SU-DHL-6 (cell line): Measurements from ENCODE around the gene STARD9.

ENCODE experiments used
- CTCF ChIP-seq: fragments of 200-600 bp; sonication (generic); IDR thresholded peaks from one replicate; pipeline ENCODE4 v1.5.1; 2017; ENCODE audit warnings: antibody characterized with exemption, mild to moderate bottlenecking, low read length, moderate library complexity; ENCODE audit not compliant: insufficient read depth, poor library complexity, severe bottlenecking
- EZH2phosphoT487 ChIP-seq: fragments of 200-600 bp; sonication (generic), shearing (Covaris generic); conservative IDR thresholded peaks from 2 replicates; pipeline ENCODE4 v1.6.1; 2018; ENCODE audit warnings: mild to moderate bottlenecking, antibody characterized with exemption, low read length, moderate library complexity, mixed read lengths

- TF ChIP-seq CTCF, result no peak
- no peak for TF ChIP-seq EZH2phosphoT487
Observed at GRCh38 chr15:42687740-42688139, 112.3 kb downstream of the STARD9 start.
